Measurements from ENCODE around the gene ARHGAP35.
"Not testable (repeated sequence)": the region's sequence is repeated elsewhere in the genome, so short reads cannot be mapped to it uniquely, and the experiment has no call there.

Gene ARHGAP35

DNA sequence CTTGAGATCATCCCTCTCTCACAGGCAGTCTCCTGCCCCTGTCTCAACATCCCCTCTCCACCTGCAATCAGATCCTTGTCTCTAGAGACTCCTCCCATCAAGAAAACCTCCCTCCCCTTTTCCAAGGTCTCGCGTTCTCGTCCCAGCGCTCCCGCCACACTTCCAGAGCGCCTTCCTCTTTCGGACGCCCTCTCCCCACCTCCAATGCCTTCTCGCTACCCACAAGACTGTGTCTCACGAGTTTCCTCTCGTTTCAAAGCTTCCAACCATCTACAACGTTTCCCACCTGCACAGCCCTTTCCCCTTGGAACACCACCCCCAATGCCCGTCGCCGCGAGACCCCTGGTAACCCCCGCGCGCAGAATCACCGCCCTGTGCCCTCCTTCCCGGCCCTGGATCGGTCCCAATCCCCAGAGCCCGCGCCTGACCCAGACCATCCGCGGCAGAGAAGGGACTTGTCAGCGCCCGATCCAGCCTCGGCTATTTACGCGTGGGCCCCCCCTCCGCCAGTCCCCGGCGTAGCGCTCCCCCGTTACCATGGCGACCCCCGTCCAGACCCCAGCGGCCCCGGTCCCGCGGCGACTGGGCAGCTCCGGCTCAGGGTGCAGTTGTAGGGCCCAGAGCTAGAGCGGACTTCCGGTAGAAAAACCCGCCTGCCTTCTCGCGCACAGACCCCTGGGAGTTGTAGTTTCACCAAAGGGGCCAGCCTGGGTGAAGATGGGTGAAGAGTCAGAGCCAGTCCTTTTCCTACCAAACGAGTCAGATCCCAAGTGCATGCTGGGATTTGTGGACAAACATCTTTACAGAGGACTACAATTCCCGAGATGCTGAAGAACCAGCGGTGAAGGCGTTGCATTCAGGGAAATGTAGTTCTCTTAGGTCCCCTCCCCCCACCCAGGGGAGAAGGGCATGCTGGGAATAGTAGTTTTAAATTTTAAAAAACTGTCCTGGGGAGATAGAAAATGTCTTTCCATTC is 10.3 kb upstream of the ARHGAP35 start, which contains the start of gene AP2S1:
TSS of gene AP2S1 (minus strand) at position 619 of the 976 bp plus-strand sequence. CDS start at position 539, 80 bp downstream.
- TF ChIP-seq, protein P1, sequence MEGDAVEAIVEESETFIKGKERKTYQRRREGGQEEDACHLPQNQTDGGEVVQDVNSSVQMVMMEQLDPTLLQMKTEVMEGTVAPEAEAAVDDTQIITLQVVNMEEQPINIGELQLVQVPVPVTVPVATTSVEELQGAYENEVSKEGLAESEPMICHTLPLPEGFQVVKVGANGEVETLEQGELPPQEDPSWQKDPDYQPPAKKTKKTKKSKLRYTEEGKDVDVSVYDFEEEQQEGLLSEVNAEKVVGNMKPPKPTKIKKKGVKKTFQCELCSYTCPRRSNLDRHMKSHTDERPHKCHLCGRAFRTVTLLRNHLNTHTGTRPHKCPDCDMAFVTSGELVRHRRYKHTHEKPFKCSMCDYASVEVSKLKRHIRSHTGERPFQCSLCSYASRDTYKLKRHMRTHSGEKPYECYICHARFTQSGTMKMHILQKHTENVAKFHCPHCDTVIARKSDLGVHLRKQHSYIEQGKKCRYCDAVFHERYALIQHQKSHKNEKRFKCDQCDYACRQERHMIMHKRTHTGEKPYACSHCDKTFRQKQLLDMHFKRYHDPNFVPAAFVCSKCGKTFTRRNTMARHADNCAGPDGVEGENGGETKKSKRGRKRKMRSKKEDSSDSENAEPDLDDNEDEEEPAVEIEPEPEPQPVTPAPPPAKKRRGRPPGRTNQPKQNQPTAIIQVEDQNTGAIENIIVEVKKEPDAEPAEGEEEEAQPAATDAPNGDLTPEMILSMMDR (IDR thresholded peaks at IDR 0.05; ENCODE audit: extremely low read depth, insufficient read depth, missing control alignments), result no peak

DNA sequence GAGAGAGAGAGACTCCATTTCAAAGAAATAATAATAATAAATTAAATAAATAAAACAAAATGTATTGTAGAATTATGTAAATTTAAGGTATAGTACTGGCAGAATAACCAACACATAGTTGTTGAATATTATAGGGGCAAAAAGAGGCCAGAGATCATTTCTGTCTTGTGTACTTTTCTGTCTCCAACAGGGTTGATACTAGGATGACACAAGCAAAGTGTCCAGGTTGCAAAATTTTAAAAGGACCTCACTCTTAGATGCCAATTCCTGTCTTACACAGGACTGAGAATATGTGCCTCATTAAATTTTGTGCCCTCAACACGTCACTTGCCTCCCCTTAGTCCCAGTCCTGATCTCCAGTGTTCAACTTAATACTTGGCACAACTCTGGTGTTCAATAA is 8.0 kb upstream of the ARHGAP35 start:
- no peak for DNase-seq (ENCODE audit: low spot score)
- in situ Hi-C loops (cut with MboI; ENCODE audit: low pct_unique_long_range_greater_than_20kb, low sequenced_read_pairs, unreplicated experiment), result loop anchor here (10.0 kb wide), 1 partner anchor 132 kb away; no protein-coding TSS in a partner anchor
- TF ChIP-seq, protein P1 (IDR thresholded peaks at IDR 0.05; ENCODE audit: extremely low read depth, insufficient read depth, missing control alignments), result no peak

More for the DNA sequence above, 10.3 kb upstream of the ARHGAP35 start, which contains the start of gene AP2S1:
- in situ Hi-C loops (cut with MboI; ENCODE audit: low pct_unique_long_range_greater_than_20kb, low sequenced_read_pairs, unreplicated experiment), result loop anchor here (10.0 kb wide), 1 partner anchor 134 kb away; no protein-coding TSS in a partner anchor
- DNase-seq (ENCODE audit: low spot score), result peak; percentile 97

DNA sequence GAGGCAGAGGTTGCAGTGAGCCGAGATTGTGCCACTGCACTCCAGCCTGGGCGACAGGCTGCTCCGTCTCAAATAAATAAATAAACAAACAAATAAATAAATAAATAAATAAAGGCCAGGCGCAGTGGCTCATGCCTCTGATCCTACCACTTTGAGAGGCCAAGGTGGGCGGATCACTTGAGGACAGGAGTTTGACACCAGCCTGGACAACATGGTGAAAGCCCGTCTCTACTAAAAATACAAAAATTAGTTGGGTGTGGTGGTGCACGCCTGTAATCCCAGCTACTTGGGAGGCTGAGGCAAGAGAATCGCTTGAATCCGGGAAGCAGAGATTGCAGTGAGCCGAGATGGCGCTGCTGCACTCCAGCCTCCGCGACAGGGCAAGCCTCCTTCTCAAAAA is 6.1 kb upstream of the ARHGAP35 start:
- DNase-seq (ENCODE audit: low spot score), result not testable (repeated sequence)

DNA sequence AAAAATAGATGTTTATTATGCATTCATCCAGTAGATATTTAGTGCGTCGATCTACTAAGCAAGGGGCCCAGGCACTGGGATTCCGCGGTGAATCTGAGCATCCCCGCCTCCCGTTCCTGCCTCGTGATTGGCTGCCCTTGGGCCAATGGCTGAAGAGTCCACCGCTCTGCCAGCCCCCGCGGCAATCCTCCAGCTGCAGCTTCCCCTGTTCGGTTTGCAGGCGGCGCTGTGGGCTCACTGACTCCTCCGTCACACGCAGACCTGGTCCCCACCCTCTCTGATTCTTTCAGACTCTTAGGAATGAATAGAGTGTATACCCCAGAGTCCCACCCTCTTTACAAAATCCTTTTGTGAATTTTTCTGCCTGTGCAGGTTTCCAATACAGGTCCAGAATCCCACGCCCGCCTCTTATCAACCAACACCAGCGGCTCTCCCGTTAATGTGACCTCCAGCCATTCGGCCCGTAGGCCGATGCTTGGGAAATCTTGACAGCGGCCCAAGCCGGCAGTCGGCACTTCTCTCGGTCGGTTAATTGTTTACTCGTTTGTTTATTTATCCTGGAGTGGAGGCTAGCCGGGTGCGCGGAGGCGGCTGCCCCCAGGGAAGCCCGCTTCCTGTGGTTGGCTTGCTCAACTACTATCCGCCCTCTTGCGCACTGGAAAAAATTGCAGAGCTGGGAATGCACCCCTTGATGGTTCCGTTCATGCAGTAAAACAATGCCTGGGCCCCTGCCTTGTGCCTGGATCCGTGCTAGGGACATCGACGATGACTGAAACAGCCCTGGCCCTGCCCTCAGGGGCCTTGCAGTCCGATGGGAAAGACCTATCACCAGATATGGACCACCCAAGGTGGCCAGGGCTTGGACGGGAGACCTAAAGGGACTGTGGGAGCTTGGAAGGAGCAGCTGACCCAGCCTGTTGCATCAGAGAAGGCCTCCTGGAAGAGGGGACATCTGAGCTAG is 4.5 kb upstream of the ARHGAP35 start:
- in situ Hi-C loops (cut with MboI; ENCODE audit: low pct_unique_long_range_greater_than_20kb, low sequenced_read_pairs, unreplicated experiment), result loop anchor here (10.0 kb wide), 1 partner anchor 128 kb away; no protein-coding TSS in a partner anchor
- DNase-seq (ENCODE audit: low spot score), result peak; percentile 90

More for the DNA sequence above, 6.1 kb upstream of the ARHGAP35 start:
- in situ Hi-C loops (cut with MboI; ENCODE audit: low pct_unique_long_range_greater_than_20kb, low sequenced_read_pairs, unreplicated experiment), result loop anchor here (10.0 kb wide), 1 partner anchor 130 kb away; no protein-coding TSS in a partner anchor

DNA sequence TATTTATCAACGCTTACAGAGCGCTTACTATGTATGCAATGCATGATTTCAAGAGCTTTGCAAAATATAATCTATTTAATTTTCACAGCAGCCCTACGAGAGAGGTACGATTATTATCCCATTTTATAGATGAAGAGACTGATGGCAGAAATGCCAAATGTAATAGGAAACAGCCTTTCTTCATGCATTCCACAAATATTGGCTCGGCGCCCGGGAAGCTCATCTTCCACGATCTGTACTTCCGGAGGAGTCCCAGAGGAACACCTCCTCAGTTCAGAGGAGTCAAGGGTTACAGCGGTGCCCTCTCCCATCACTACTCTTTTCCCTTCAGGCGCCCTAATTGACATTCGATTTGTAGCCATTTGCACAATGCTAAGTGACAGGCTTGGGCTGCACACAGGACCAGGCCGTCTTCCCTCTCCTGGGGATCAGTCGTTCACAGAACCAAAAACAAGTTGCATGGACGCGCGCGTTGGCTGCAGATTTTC is 1.1 kb upstream of the ARHGAP35 start:
- TF ChIP-seq, protein P1 (IDR thresholded peaks at IDR 0.05; ENCODE audit: extremely low read depth, insufficient read depth, missing control alignments), result no peak

More for the DNA sequence above, 4.5 kb upstream of the ARHGAP35 start:
- TF ChIP-seq, protein P1 (IDR thresholded peaks at IDR 0.05; ENCODE audit: extremely low read depth, insufficient read depth, missing control alignments), result peak; percentile 93

DNA sequence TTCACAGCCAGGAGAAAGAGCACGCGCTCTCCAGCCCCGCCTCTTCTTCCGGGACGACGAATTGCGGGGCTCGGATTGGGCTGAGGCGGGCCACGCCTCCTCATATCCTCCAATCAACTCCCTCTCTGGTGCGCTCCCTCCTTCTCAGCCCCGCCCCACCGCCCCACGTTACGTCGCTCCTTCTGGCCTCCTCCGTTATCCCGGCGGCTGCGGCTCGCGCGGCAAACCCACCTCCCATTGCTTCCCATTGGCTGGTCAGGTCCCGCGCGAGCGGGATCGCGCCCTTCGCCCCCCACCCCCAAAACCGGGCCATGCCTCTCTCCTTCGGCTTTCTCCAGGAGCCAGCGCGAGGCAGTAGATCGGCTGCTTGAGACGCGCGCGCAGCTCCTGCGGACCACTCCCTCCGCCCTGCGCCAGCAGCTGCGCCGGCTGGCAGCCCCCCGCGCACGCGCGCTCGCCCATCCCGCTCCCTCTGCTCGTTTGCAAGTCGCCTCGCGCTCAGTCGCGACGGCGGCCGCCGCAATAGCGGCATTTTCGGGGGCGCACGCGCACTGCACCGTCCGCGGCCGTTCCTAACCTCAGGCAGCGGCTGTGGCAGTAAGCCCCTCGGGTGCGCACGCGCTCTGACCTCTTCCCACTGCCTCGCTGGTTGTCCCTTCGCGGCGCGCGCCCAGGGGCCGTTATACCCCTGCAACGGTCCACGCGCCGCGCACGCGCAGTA is 512 bp upstream of the ARHGAP35 start:
- TF ChIP-seq, protein P1 (IDR thresholded peaks at IDR 0.05; ENCODE audit: extremely low read depth, insufficient read depth, missing control alignments), result no peak
- in situ Hi-C loops (cut with MboI; ENCODE audit: low pct_unique_long_range_greater_than_20kb, low sequenced_read_pairs, unreplicated experiment), result no loop called here
- DNase-seq (ENCODE audit: low spot score), result peak; percentile 95

More for the DNA sequence above, 1.1 kb upstream of the ARHGAP35 start:
- DNase-seq (ENCODE audit: low spot score), result no peak
- in situ Hi-C loops (cut with MboI; ENCODE audit: low pct_unique_long_range_greater_than_20kb, low sequenced_read_pairs, unreplicated experiment), result loop anchor here (10.0 kb wide), 1 partner anchor 125 kb away; no protein-coding TSS in a partner anchor

Measured in GM13977 (cell line).